ENCODE data around the gene GMCL2. TPM values are rescaled to one million over a fixed set of nuclear protein-coding genes. Genes with fewer than 3 reads are reported as not detected.

GMCL2 gene
- total and polyA plus RNA-seq, 7 experiments from 2014 or later: not detected

- Mint-ChIP-seq H3K27me3 (no peaks in the 10 kb centered on the region), H3K27ac (peak overlapping the region in 5 of 9 donors; percentile 25 to 63 (median 46)), H3K4me1 (peaks cover 9 to 37% (median 15%) of the 10 kb centered on the region in 7 donors), H3K36me3 (peaks cover 5 to 47% (median 12%) of the 10 kb centered on the region in 5 donors), H3K9me3 (no peaks in the 10 kb centered on the region), H3K4me3 (no peak overlapping the region)
- Histone ChIP-seq H3K27me3 (ENCODE audit: control insufficient read depth in 2 of 2, insufficient read depth in 2 of 2, low read length in 2 of 2) (no peaks in the 10 kb centered on the region), H3K4me3 (ENCODE audit: low read length) (no peak overlapping the region), H3K9me3 (ENCODE audit: control insufficient read depth in 2 of 3, low read length in 3 of 3) (no peaks in the 10 kb centered on the region), H3K36me3 (ENCODE audit: control insufficient read depth in 2 of 3, insufficient read depth in 3 of 3, low read length in 3 of 3) (peaks cover 18 to 75% (median 25%) of the 10 kb centered on the region in 3 experiments), H3K27ac (ENCODE audit: low read depth, low read length) (no peak overlapping the region), H3K4me1 (ENCODE audit: control insufficient read depth in 2 of 2, insufficient read depth in 2 of 2, low read length in 2 of 2) (no peaks in the 10 kb centered on the region)
- intact Hi-C loops (cut with micrococcal nuclease): no loop called here
- ATAC-seq (no peak), DNase-seq (no peak)
- ChIA-PET POLR2A (interaction anchor here (3.1 to 3.8 kb wide), 2 partner anchors 9 to 14 kb away, joined by 11 read pairs; partner anchors contain the start of gene HNRNPAB), CTCF (interaction anchor here (1.1 kb wide), 1 partner anchor 21 kb away, joined by 3 read pairs; no protein-coding TSS in a partner anchor)
Observed at GRCh38 chr5:178213748-178214151, 26.6 kb upstream of the GMCL2 start.

GRCh38 chr5:178213003-178213461, 25.9 kb upstream of the GMCL2 start:
- peaks cover 21 to 81% (median 32%) of the 10 kb centered on the region in 3 experiments for H3K36me3 ChIP-seq (ENCODE audit: control insufficient read depth in 2 of 3, insufficient read depth in 3 of 3, low read length in 3 of 3)
- H3K27ac ChIP-seq (ENCODE audit: low read depth, low read length): no peak overlapping the region
- Mint-ChIP-seq H3K9me3 (no peaks in the 10 kb centered on the region), H3K36me3 (peaks cover 5 to 43% (median 12%) of the 10 kb centered on the region in 5 donors), H3K27ac (peak overlapping the region in 4 of 9 donors; percentile 18 to 36 (median 28)), H3K4me3 (no peak overlapping the region), H3K4me1 (peaks cover 8 to 42% (median 17%) of the 10 kb centered on the region in 7 donors), H3K27me3 (no peaks in the 10 kb centered on the region)
- H3K9me3 ChIP-seq (ENCODE audit: control insufficient read depth in 2 of 3, low read length in 3 of 3): no peaks in the 10 kb centered on the region
- CTCF ChIA-PET: interaction anchor here (1.1 kb wide), 1 partner anchor 22 kb away, joined by 3 read pairs; no protein-coding TSS in a partner anchor
- H3K27me3 ChIP-seq (ENCODE audit: control insufficient read depth in 2 of 2, insufficient read depth in 2 of 2, low read length in 2 of 2): no peaks in the 10 kb centered on the region
- intact Hi-C loops (cut with micrococcal nuclease): no loop called here
- DNase-seq: no peak
- no peak overlapping the region for H3K4me3 ChIP-seq (ENCODE audit: low read length)
- peaks cover 0 to 2% of the 10 kb centered on the region in 2 donors for H3K4me1 ChIP-seq (ENCODE audit: control insufficient read depth in 2 of 2, insufficient read depth in 2 of 2, low read length in 2 of 2)
- no peak for ATAC-seq
- POLR2A ChIA-PET: interaction anchor here (0.5 to 3.8 kb wide), 4 partner anchors 9 to 707 kb away, joined by 5 to 11 read pairs (median 9); partner anchors contain the start of gene HNRNPAB

GRCh38 chr5:178212241-178213002, 25.3 kb upstream of the GMCL2 start:
- no peaks in the 10 kb centered on the region for H3K27me3 ChIP-seq (ENCODE audit: control insufficient read depth in 2 of 2, insufficient read depth in 2 of 2, low read length in 2 of 2)
- ChIA-PET CTCF (no interaction called here), POLR2A (interaction anchor here (2.1 kb wide), 1 partner anchor 16 kb away, joined by 5 read pairs; no protein-coding TSS in a partner anchor)
- Mint-ChIP-seq H3K9me3 (no peaks in the 10 kb centered on the region), H3K36me3 (peaks cover 5 to 49% (median 15%) of the 10 kb centered on the region in 5 donors), H3K4me1 (peaks cover 14 to 47% (median 23%) of the 10 kb centered on the region in 7 donors), H3K27me3 (no peaks in the 10 kb centered on the region), H3K4me3 (no peak overlapping the region), H3K27ac (peak overlapping the region in 5 of 9 donors; percentile 12 to 52 (median 31))
- no peak overlapping the region for H3K4me3 ChIP-seq (ENCODE audit: low read length)
- DNase-seq: no peak
- H3K36me3 ChIP-seq (ENCODE audit: control insufficient read depth in 2 of 3, insufficient read depth in 3 of 3, low read length in 3 of 3): peaks cover 26 to 87% (median 38%) of the 10 kb centered on the region in 3 experiments
- no peak for ATAC-seq
- no peak overlapping the region for H3K27ac ChIP-seq (ENCODE audit: low read depth, low read length)
- intact Hi-C loops (cut with micrococcal nuclease): no loop called here
- peaks cover 0 to 4% of the 10 kb centered on the region in 2 donors for H3K4me1 ChIP-seq (ENCODE audit: control insufficient read depth in 2 of 2, insufficient read depth in 2 of 2, low read length in 2 of 2)
- H3K9me3 ChIP-seq (ENCODE audit: control insufficient read depth in 2 of 3, low read length in 3 of 3): no peaks in the 10 kb centered on the region

- Histone ChIP-seq H3K36me3 (ENCODE audit: control insufficient read depth in 2 of 3, insufficient read depth in 3 of 3, low read length in 3 of 3) (peaks cover 35 to 95% (median 38%) of the 10 kb centered on the region in 3 experiments), H3K4me3 (ENCODE audit: low read length) (no peak overlapping the region), H3K9me3 (ENCODE audit: control insufficient read depth in 2 of 3, low read length in 3 of 3) (no peaks in the 10 kb centered on the region), H3K27me3 (ENCODE audit: control insufficient read depth in 2 of 2, insufficient read depth in 2 of 2, low read length in 2 of 2) (no peaks in the 10 kb centered on the region), H3K27ac (ENCODE audit: low read depth, low read length) (no peak overlapping the region), H3K4me1 (ENCODE audit: control insufficient read depth in 2 of 2, insufficient read depth in 2 of 2, low read length in 2 of 2) (peaks cover 3 to 14% of the 10 kb centered on the region in 2 donors)
- peak overlapping the region in 5 of 9 donors; percentile 18 to 62 (median 36) for H3K27ac Mint-ChIP-seq
- H3K27me3 Mint-ChIP-seq: no peaks in the 10 kb centered on the region
- H3K4me3 Mint-ChIP-seq: no peak overlapping the region
- peaks cover 23 to 54% (median 33%) of the 10 kb centered on the region in 7 donors for H3K4me1 Mint-ChIP-seq
- POLR2A ChIA-PET: interaction anchor here (0.7 to 2.1 kb wide), 2 partner anchors 17 to 18 kb away, joined by 3 to 5 read pairs; no protein-coding TSS in a partner anchor
- ATAC-seq (no peak), DNase-seq (no peak)
- peaks cover 5 to 53% (median 15%) of the 10 kb centered on the region in 5 donors for H3K36me3 Mint-ChIP-seq
- no peaks in the 10 kb centered on the region for H3K9me3 Mint-ChIP-seq
- intact Hi-C loops (cut with micrococcal nuclease): no loop called here
- CTCF ChIA-PET: no interaction called here
Observed at GRCh38 chr5:178211095-178212048, 24.2 kb upstream of the GMCL2 start.

- Histone ChIP-seq H3K27ac (ENCODE audit: low read depth, low read length) (no peak overlapping the region), H3K4me3 (ENCODE audit: low read length) (no peak overlapping the region), H3K4me1 (ENCODE audit: control insufficient read depth in 2 of 2, insufficient read depth in 2 of 2, low read length in 2 of 2) (peaks cover 9 to 21% of the 10 kb centered on the region in 2 donors), H3K9me3 (ENCODE audit: control insufficient read depth in 2 of 3, low read length in 3 of 3) (no peaks in the 10 kb centered on the region), H3K27me3 (ENCODE audit: control insufficient read depth in 2 of 2, insufficient read depth in 2 of 2, low read length in 2 of 2) (no peaks in the 10 kb centered on the region), H3K36me3 (ENCODE audit: control insufficient read depth in 2 of 3, insufficient read depth in 3 of 3, low read length in 3 of 3) (peaks cover 35 to 89% (median 38%) of the 10 kb centered on the region in 3 experiments)
- Mint-ChIP-seq H3K36me3 (peaks cover 5 to 55% (median 18%) of the 10 kb centered on the region in 5 donors), H3K27ac (no peak overlapping the region), H3K4me1 (peaks cover 25 to 55% (median 36%) of the 10 kb centered on the region in 7 donors), H3K27me3 (no peaks in the 10 kb centered on the region), H3K4me3 (no peak overlapping the region), H3K9me3 (no peaks in the 10 kb centered on the region)
- no peak for DNase-seq
- intact Hi-C loops (cut with micrococcal nuclease): no loop called here
- no peak for ATAC-seq
- CTCF ChIA-PET: no interaction called here
- POLR2A ChIA-PET: interaction anchor here (0.7 to 2.1 kb wide), 2 partner anchors 18 to 19 kb away, joined by 3 to 5 read pairs; no protein-coding TSS in a partner anchor
Observed at GRCh38 chr5:178210686-178211085, 23.5 kb upstream of the GMCL2 start.

- Mint-ChIP-seq H3K36me3 (peaks cover 5 to 55% (median 18%) of the 10 kb centered on the region in 5 donors), H3K27me3 (no peaks in the 10 kb centered on the region), H3K9me3 (no peaks in the 10 kb centered on the region), H3K27ac (no peak overlapping the region), H3K4me1 (peaks cover 28 to 54% (median 37%) of the 10 kb centered on the region in 7 donors), H3K4me3 (no peak overlapping the region)
- H3K27me3 ChIP-seq (ENCODE audit: control insufficient read depth in 2 of 2, insufficient read depth in 2 of 2, low read length in 2 of 2): no peaks in the 10 kb centered on the region
- no peak overlapping the region for H3K27ac ChIP-seq (ENCODE audit: low read depth, low read length)
- no peak for ATAC-seq
- ChIA-PET CTCF (no interaction called here), POLR2A (interaction anchor here (0.7 kb wide), 1 partner anchor 20 kb away, joined by 3 read pairs; no protein-coding TSS in a partner anchor)
- intact Hi-C loops (cut with micrococcal nuclease): no loop called here
- H3K9me3 ChIP-seq (ENCODE audit: control insufficient read depth in 2 of 3, low read length in 3 of 3): no peaks in the 10 kb centered on the region
- H3K4me1 ChIP-seq (ENCODE audit: control insufficient read depth in 2 of 2, insufficient read depth in 2 of 2, low read length in 2 of 2): peaks cover 11 to 25% of the 10 kb centered on the region in 2 donors
- H3K4me3 ChIP-seq (ENCODE audit: low read length): no peak overlapping the region
- no peak for DNase-seq
- H3K36me3 ChIP-seq (ENCODE audit: control insufficient read depth in 2 of 3, insufficient read depth in 3 of 3, low read length in 3 of 3): peaks cover 35 to 83% (median 38%) of the 10 kb centered on the region in 3 experiments
Observed at GRCh38 chr5:178210073-178210535, 22.9 kb upstream of the GMCL2 start.

Measured in naive thymus-derived CD4-positive, alpha-beta T cell (primary cell).